ENCODE data around the gene CSE1L.
"Not testable (repeated sequence)": the region's sequence is repeated elsewhere in the genome, so short reads cannot be mapped to it uniquely, and the experiment has no call there.

CSE1L gene, protein sequence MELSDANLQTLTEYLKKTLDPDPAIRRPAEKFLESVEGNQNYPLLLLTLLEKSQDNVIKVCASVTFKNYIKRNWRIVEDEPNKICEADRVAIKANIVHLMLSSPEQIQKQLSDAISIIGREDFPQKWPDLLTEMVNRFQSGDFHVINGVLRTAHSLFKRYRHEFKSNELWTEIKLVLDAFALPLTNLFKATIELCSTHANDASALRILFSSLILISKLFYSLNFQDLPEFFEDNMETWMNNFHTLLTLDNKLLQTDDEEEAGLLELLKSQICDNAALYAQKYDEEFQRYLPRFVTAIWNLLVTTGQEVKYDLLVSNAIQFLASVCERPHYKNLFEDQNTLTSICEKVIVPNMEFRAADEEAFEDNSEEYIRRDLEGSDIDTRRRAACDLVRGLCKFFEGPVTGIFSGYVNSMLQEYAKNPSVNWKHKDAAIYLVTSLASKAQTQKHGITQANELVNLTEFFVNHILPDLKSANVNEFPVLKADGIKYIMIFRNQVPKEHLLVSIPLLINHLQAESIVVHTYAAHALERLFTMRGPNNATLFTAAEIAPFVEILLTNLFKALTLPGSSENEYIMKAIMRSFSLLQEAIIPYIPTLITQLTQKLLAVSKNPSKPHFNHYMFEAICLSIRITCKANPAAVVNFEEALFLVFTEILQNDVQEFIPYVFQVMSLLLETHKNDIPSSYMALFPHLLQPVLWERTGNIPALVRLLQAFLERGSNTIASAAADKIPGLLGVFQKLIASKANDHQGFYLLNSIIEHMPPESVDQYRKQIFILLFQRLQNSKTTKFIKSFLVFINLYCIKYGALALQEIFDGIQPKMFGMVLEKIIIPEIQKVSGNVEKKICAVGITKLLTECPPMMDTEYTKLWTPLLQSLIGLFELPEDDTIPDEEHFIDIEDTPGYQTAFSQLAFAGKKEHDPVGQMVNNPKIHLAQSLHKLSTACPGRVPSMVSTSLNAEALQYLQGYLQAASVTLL

DNA sequence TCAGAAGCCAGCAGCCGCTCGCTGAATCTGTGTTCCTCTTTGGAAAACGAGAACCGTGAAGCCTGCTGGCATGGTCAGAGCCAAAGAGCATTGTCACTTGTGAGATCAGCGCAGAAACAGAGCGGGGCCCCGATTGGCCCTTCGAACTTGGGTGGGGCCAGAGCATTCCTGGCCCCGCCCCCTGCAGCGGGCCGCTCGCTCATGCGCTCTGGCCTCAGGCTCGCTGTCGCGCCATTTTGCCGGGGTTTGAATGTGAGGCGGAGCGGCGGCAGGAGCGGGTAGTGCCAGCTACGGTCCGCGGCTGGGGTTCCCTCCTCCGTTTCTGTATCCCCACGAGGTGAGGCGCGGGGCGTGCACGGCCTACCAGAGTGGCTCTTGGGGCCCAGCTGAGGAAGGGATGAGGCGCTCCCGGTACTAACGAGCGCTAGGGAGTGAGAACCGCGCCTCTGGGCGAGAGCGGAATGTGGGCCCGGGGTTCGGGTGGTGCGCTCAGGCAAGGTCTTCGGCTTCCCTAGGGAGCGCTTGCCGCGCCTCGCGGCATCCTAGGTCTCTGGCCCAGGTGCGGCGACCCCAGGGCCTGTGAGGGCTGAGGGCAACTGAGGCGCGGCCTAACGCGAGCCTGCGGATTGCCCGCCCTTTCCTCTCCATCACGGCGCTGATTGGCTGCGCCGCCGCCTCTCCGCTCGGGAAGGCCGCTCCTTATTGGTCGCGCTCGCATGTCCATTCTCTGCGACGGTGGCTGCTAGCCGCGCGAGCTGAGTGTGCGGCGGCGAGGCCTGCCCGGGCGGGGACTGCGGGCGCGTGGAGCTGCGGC, at the start of gene CSE1L:
Gene CSE1L (plus strand): TSS at position 226 of the 814 bp plus-strand sequence. CDS start 12,152 bp downstream, outside the sequence.
- DNase-seq = peak; percentile 96

DNA sequence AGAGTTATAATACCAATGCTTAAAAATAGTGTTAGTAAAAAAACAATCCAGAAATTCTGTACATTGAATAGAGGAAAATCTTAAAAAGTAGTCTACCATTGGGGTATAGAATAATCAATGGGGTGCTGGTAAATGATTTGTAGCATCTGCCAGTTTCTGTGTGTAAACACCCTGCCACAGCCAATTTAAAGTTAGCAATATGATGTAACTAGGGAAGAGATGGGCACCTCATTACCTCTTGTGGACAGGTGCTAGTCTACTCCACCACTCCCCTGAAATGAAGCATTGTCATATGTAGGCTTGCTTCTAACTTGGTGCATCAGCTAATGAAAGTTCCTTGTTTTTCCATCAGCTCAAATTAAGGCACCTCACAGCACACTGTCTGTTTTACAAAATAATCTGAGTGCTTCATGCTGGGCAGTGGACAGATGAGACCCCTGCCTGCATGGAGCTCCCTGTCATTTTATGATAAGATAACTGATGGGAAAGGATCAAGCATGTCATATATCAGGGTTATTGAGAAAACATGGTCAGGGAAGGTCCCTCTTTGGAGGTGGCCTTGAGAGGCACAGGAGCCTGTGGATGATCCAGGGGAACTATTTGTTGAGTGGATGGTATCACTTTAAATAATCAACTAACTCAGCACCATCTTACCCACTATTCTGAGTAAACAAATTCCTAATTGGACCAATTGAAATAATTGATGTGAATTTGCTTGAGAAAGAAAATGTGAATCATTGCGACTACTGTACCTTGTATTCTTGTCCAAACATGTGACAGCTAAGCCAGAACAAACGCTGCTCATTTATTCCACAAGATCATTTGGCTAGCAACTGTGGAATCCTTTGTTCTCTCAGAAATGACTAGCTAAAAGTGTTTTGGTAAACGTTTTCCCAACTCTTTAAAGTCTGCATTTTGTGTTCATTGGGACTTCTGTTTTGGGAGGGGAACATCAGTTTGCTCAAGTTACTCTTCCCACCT, 45.9 kb upstream of the CSE1L start:
- DNase-seq = no peak

DNA sequence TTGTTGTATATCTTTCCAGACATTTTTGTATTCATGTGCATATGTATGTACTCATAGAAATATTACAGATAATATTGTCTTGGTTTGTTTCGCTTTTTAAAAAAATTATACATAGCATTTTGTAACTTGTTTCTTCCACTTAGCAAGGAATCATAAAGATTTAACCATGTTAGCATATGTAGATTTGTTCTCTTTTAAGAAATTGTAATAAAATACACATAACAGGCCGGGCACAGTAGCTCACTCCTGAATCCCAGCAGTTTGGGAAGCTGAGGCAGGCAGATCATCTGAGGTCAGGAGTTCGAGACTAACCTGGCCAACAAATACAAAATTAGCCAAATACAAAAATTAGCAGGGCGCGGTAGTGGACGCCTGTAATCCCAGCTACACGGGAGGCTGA, 44.4 kb upstream of the CSE1L start:
- DNase-seq = no peak

DNA sequence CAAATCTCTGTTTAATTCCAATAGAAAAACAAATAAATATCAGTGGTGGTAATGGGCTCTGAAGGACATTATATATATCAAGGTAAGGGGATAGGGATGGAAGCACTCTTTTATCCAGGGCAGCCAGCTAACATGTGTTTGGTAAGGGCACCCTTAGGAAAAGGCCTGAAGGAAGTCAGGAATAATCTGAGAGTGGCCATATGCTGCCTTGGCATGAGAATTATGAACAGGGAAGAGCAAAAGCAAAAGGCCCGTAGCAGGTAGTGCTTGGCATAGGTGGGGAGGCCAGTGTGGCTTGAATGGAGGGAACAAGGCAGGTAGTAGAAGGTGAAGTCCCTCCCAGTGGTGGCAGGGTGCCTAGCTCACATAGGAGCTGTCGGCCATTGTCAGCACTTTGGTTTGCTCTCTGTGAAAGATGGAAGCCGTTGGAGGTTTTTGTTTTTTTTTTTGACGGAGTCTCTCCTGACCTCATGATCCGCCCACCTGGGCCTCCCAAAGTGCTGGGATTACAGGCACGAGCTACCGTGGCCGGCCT, 39.6 kb upstream of the CSE1L start:
- DNase-seq = no peak

DNA sequence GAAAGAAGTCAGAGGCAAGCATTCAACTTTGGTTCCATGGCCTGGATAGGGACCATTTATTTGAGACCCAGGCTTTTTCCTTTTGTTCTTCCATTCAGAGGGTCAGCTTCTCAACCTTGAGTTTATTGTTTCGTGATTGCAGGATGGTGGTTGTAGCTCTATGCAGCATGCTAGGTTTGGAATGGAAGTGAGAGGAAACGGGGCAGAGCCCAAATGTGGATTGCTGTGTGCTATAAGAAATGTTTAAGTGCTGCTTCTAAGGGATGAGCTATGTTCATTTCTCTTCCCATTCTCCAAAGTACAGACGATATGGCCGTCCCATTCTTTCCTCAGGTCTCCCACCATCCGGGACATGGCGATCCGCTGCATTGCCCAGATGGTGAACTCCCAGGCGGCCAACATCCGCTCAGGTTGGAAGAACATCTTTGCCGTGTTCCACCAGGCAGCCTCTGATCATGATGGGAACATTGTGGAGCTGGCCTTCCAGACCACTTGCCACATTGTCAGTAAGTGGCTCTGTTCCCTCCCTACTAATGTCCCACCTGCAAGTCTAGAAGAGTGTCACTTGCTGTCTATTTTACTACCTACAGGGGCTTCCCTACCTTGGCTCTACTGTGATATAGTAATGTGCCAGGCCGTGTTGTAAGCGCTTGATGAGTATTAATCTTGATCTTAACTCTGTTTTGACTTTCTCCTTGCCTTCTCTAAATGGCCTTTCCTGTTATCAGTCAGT, 36.0 kb upstream of the CSE1L start:
- DNase-seq = no peak

DNA sequence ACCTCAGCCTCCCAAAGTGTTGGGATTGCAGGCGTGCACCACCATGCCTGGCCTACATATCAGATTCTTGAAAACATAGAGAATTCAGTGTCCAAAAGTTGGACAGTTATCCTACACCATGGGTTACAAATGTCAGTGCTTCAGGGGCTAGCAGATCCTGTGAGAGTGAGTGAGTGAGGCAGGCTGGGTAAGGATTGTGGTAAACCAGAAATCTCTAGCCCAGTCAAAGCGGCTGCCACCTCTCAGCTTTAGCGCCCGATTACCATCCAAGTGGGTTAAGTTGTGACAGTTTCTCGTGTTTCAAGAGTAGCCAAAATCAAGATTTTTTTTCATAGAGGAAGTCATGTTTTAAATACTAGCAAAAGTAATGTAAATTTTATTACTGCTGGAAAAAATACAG, 21.9 kb upstream of the CSE1L start:
- peak; percentile 52 for DNase-seq

DNA sequence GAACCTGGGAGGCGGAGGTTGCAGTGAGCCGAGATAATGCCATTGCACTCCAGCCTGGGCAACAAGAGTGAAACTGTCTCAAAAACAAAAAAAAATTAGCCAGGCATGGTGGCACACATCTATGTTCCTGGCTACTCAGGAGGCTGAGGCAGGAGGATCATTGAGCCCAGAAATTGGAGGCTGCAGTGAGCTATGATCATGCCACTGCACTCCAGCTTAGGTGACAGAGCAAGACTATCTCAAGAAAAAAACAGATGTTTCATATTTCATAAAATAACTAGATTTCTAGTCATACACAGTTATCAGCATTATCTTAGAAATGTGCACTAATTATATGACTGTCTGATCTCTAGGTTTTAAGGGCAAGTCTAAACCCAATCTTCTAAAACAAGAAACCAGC, 17.9 kb upstream of the CSE1L start:
- DNase-seq = not testable (repeated sequence)

DNA sequence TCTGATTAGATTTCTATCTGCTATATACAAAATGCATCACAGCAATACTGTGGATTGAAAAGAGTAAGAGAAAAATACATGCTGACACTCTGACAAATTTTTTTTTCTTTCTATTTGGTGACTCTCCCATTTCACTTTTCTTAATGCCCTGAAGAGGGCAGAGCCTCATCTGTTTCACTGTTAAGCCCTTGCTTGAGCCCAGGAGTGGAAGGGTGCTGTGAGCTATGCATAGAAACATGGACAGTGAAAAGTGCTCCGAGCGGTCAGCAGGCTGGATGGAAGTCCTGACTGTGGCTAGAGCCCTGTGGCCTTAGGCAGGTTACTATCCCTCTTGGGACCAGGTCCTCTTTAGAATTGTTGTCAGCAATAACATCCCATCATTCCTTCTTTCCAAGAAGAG, 17.4 kb upstream of the CSE1L start:
- peak; percentile 30 for DNase-seq

DNA sequence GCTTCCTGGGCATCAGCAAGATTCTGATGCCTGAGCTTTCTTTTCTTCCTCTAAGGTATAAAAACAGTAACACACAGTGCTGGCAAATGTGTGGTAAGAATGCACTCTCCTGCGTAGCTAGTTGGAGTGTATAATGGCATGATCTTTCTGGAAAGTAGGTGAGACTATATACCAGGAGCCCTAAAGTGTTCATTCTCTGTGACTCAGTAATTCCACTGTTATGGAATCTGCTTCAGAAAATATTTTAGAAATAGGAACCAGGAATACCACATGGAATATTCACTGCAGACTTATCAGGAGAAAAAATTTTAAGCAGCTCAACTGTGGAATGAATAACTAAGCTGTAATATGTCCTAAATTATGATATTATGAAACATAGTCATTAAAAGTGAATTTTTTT, 16.9 kb upstream of the CSE1L start:
- DNase-seq = no peak

DNA sequence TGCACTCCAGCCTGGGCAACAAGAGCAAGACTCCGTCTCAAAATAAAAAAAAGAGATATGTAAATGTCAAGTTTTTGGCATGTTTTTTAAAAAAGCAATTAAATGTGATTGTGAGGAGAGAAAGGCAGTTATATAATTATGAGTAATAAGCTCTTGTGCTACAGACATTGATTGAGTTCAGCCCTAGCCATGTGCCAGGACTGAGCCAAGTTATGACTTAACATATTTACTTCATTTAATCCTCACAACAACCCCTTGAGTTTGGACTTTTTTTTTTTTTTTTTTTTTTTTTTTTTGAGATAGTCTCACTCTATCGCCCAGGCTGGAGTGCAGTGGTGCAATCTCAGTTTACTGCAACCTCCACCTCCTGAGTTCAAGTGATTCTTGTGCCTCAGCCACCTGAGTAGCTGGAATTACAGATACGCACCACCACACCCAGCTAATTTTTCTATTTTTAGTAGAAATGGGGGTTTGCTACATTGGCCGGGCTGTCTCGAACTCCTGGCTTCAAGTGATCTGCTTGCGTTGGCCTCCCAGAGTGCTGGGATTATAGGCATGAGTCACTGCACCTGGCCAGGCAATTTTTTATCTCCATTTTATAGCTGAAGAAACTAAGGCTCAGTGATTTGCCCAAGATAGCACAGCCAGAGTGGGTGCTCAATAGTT, 15.0 kb upstream of the CSE1L start:
- no peak for DNase-seq

DNA sequence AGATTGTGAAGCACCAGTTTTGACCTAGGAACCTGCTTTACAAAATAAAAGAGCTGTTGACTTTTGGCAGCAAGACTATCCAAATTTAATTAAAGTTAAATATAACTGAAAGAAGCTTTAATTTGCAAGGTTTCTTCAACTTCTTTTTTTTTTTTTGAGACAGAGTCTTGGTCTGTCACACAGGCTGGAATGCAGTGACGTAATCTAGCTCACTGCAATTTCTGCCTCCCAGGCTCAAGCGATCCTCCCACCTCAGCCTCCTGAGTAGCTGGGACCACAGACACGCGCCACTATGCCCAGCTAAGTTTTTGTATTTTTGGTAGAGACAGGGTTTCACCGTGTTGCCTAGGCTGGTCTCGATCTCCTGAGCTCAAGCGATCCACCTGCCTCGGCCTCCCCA, 13.7 kb upstream of the CSE1L start:
- DNase-seq = peak; percentile 11

DNA sequence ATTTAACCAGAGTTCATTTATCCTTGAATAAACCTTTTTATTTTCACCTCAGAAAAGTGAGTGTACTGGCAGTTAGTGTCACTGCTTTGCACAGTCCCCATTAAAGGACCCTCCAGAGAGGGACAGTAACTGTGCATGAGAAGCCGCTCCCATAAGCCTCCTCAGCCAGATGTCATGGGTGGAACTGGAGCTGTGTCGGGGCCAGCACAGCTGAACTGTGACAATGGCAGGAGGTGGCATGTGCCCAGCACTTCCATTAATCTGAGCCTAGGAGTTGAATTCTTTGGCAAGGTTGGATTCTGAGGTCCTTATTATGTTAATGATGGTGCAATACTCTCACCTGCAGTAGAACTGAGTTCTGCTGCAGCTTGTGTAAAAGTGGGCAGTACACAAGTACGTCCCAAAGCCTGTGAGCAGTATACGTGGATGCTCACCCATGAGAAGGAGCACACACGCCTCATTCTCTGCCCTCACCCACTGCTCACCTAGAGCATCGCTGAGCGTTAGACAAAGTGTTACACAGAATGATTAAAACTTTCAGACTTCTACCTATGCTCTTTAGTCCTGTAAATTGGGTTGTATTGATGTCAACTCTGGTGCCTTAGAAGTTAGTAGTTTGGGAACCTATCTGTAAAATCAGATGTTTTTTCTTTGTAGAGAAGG, 11.9 kb upstream of the CSE1L start:
- no peak for DNase-seq

DNA sequence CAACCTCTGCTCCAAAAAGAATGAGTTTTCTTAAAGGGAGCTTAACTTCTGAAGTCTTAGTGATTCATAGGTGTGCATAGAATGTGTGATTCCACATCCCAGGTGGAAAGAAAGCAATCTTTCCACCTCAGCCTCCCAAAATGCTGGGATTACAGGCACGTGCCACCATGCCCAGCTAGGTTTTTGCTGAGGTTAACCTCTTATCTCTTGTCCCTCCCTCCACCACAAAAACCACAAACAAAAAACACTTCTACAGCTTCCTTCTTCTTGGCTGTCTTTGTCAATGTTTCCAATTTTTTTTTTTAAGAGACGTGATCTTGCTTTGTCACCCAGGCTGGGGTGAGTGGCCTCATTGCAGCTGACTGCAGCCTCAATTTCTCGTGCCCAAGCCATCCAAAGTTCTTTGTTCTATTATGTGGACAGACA, 8.1 kb upstream of the CSE1L start:
- DNase-seq = peak; percentile 94

DNA sequence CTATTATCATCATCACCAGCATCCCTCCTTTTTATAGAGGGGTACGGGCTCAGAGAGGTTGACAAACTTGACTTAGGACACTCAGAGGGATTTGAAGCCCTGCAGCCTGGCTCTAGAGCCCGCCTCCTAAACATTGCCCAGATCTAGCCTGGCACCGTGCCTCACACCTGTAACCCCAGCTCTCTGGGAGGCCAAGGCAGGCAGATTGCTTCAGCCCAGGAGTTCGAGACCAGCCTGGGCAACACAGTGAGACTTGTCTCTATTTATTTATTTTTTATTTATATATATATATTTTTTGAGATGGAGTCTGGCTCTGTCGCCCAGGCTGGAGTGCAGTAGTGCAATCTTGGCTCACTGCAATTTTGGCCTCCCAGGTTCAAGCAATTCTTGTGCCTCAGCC, 6.3 kb upstream of the CSE1L start:
- DNase-seq = no peak

DNA sequence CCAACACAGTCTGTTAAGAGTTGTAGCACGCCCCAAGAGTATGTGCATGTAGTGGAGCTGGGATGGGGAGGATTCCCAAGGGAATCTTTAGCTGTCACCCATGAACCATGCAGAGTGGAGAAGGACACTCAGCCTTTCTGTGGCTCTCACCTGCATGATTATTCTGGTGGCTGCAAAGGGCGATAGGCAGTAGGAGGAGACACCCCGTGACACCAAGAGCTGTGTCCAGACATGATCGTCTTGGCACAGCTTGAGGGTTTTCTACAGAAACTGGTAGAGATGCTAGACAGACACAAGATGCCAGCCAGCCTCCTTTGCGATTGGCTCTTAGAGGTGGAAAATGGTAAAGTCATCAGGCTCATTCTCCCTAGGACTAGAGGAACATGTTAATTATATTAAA, 3.1 kb upstream of the CSE1L start:
- no peak for DNase-seq

DNA sequence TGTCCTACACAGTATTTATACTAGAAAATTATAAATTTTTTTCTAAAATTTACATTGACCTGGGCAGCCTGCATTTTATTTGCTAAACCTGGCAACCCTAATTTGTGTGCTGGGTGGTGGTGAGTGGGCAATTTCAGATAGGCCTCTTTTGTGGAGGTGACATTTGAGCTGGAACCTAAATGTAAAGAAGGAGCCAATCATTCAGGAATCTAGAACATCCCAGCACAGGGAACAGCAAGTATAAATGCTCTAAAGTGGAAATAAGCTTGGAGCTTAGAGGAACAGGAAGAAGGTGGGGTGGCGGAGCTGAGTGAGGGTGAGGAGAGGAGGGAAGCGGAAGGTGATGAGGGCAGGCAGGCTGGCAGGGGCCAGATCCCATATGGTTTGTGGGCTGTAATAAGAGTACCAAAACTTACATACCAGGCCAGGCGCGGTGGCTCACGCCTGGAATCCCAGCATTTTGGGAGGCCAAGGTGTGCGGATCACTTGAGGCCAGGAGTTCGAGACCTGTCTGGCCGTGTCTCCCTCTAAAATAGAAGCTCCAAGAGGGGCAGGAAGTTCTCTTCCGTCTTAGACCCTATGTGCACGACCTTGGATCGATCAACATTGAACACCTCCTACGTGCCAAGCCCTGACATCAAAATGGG, 549 bp upstream of the CSE1L start:
- DNase-seq = peak; percentile 55

DNA sequence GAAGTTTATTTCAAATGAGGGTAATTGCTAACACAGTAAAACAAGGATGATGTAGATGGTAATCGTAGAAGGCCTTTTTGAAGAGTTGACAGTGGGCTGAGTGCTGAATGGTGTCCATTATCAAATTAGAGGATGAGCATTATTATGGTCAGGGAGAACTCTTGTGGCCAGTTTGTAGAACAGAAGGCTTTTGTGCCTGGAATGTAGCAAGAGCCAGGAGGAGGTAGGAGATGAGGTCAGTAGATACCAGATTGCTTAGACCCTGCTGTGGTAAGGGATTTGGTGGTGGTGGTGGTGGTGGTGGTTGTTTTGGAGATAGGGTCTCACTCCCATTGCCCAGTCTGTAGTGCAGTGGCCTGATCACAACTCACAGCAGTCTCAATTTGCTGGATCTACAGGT, 6.2 kb downstream of the CSE1L start:
- DNase-seq = no peak

DNA sequence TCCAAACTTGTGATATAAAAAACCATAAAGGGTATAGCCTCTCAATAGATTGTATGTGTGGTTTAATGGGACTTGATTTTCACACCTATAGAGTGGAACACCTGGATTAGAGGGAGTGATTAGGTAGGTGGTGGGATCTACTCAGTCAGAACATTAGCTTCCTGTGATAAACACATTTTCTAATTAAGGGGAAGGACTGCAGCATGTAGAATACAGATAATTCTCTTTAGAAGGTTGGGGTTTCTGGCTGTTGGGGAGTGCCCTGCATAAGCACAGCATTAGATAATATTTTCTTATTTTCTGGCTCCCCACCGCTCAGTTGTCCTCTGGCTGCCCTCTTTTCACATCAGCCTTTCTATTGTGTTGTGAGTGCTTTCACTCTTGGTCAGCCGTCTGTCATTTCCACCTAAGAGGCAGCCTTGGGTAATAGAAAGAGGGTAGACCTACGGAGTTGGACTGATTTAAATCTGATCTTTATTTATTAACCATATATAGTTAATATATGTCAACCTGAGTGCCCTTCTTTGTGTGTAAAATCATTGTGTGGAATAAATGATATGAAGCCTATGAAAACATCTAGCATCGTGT, 8.0 kb downstream of the CSE1L start:
- DNase-seq = no peak

DNA sequence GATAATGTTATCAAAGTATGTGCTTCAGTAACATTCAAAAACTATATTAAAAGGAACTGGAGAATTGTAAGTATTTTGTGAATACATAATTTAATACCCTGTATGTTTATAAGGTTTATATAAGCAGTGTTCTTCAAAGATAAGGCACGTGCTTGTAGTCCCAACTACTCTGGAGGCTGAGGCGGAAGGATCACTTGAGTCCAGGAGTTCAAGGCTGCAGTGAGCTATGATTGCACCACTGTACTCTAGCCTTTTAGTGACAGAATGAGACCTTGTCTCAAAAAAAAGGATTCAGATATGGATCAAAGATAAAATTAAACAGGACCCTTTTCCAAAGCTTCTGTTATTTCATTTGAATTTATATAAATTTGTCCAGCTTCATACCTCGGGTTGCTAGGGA, 17.2 kb downstream of the CSE1L start:
- DNase-seq = no peak

Data from MV-4-11 (cell line).